Measurements from ENCODE around the gene VAV1.
A peak's percentile ranks its signal among the peaks of the same experiment; 100 is the strongest.
"Not testable (repeated sequence)": the region's sequence is repeated elsewhere in the genome, so short reads cannot be mapped to it uniquely, and the experiment has no call there.

Gene VAV1

GRCh38 chr19:6761053-6761676 lies 11.3 kb upstream of the VAV1 start:
- DNase-seq (ENCODE audit: low read depth): no peak

- not testable (repeated sequence) for DNase-seq (ENCODE audit: low read depth)
Measured at GRCh38 chr19:6762253-6762797, 10.2 kb upstream of the VAV1 start.

- DNase-seq (ENCODE audit: low read depth): no peak
Measured at GRCh38 chr19:6765738-6766356, 6.7 kb upstream of the VAV1 start.

- DNase-seq (ENCODE audit: low read depth): no peak
Measured at GRCh38 chr19:6766357-6767080, 6.0 kb upstream of the VAV1 start.

GRCh38 chr19:6767081-6767356 lies 5.5 kb upstream of the VAV1 start:
- DNase-seq (ENCODE audit: low read depth): no peak

- peak; percentile 90 for DNase-seq (ENCODE audit: low read depth)
Measured at GRCh38 chr19:6767357-6768235, 4.9 kb upstream of the VAV1 start, which contains the start of gene SH2D3A. Gene SH2D3A, minus strand, starts transcription at chr19:6767435. Its CDS starts 3,687 bp downstream, at chr19:6763748.

GRCh38 chr19:6768236-6768785 lies 4.2 kb upstream of the VAV1 start:
- DNase-seq (ENCODE audit: low read depth): no peak

- DNase-seq (ENCODE audit: low read depth): no peak
Measured at GRCh38 chr19:6769006-6769619, 3.4 kb upstream of the VAV1 start.

GRCh38 chr19:6771648-6772027 lies 870 bp upstream of the VAV1 start:
- not testable (repeated sequence) for DNase-seq (ENCODE audit: low read depth)

- DNase-seq (ENCODE audit: low read depth): no peak
Measured at GRCh38 chr19:6772866-6773322, 386 bp downstream of the VAV1 start.

- DNase-seq (ENCODE audit: low read depth): no peak
Measured at GRCh38 chr19:6773323-6773931, 919 bp downstream of the VAV1 start.

- DNase-seq (ENCODE audit: low read depth): no peak
Measured at GRCh38 chr19:6774821-6775707, 2.6 kb downstream of the VAV1 start.

- DNase-seq (ENCODE audit: low read depth): not testable (repeated sequence)
Measured at GRCh38 chr19:6776045-6776444, 3.5 kb downstream of the VAV1 start.

GRCh38 chr19:6776999-6777398 lies 4.5 kb downstream of the VAV1 start:
- DNase-seq (ENCODE audit: low read depth): no peak

- no peak for DNase-seq (ENCODE audit: low read depth)
Measured at GRCh38 chr19:6777434-6777833, 4.9 kb downstream of the VAV1 start.

- no peak for DNase-seq (ENCODE audit: low read depth)
Measured at GRCh38 chr19:6778386-6778785, 5.9 kb downstream of the VAV1 start.

- DNase-seq (ENCODE audit: low read depth): no peak
Measured at GRCh38 chr19:6779206-6779605, 6.7 kb downstream of the VAV1 start.

GRCh38 chr19:6787393-6787792 lies 14.9 kb downstream of the VAV1 start:
- no peak for DNase-seq (ENCODE audit: low read depth)

- DNase-seq (ENCODE audit: low read depth): no peak
Measured at GRCh38 chr19:6788896-6789295, 16.4 kb downstream of the VAV1 start.
